Gastroesophageal sphincter (tissue), 3 donors: ENCODE results near the gene TRAPPC2L.

Source experiments
- CTCF ChIP-seq, 4 experiments: fragments of 200-600 bp in 2 of 4; fragments of 450-650 bp in 2 of 4; sonication (generic) in 1 of 4; IDR thresholded peaks; one replicate each; pipeline ENCODE4 v1.5.1; 2017 to 2019; ENCODE audit warnings: antibody characterized with exemption in 4 of 4, mild to moderate bottlenecking in 2 of 4, moderate library complexity in 2 of 4
- EP300 ChIP-seq: sonication (generic); formaldehyde crosslinking; IDR thresholded peaks from one replicate; pipeline ENCODE4 v1.6.1; 2017; ENCODE audit warnings: antibody characterized with exemption, mild to moderate bottlenecking
- POLR2A ChIP-seq, 2 donors: fragments of 450-650 bp; IDR thresholded peaks; one replicate each; pipeline ENCODE4 v1.6.1; 2017; ENCODE audit warnings: antibody characterized with exemption in 2 of 2, mild to moderate bottlenecking in 2 of 2, moderate library complexity in 1 of 2
- POLR2AphosphoS5 ChIP-seq: sonication (generic); formaldehyde crosslinking; IDR thresholded peaks from one replicate; pipeline ENCODE4 v1.6.1; 2017; ENCODE audit warnings: antibody characterized with exemption

GRCh38 chr16:88844419-88845036 is 12.4 kb upstream of the TRAPPC2L start:
- no peak for TF ChIP-seq POLR2A (IDR thresholded peaks at IDR 0.05)
- TF ChIP-seq POLR2AphosphoS5 = no peak
- no peak for TF ChIP-seq CTCF (IDR thresholded peaks at IDR 0.05)
- no peak for TF ChIP-seq EP300
